Activated T-cell treated with anti-CD3 and anti-CD28 coated beads for 48 hours (primary cell): ENCODE measurements around the gene CSF2RB.

Experiments used
- DNase-seq: peaks from one replicate; pipeline ENCODE4 v3.0.0-alpha.2; 2020; ENCODE audit warnings: low read depth

The CSF2RB gene

DNA sequence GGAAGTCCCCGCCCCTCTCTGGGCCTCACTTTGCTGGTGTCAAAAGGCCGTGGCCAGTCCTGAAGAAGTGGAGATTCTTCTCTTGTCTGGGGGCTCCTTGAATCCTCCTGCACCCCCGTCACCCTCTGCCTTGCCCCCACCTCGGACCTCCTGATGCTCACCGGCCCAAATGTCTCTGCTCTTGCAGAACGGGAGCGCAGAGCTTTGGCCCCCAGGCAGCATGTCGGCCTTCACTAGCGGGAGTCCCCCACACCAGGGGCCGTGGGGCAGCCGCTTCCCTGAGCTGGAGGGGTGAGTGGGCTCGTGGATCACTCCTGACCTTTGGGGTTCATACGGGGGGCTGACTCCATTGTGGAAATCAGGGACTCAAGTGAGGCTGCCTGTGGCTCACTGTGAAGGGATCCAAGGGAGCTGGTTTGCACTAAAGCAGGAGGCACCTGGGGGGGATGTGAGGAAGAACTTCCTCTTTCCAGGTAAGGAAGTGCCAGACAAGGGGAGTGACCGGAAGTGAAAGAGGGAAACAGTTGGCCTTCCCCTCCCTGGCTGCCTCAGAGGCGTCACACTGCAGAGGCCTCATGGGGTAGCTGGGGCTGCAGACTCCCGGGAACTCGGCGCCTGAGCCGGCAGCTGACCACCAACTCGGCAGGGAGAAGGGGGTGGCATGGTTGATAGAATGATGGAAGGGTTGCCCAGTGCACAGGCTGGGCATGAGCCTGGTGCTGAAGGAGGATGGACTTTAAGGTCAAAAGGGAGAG lies 23.1 kb downstream of the CSF2RB start:
- no peak for DNase-seq

- DNase-seq: no peak
Observed at GRCh38 chr22:36937319-36938027, 24.0 kb downstream of the CSF2RB start.

DNA sequence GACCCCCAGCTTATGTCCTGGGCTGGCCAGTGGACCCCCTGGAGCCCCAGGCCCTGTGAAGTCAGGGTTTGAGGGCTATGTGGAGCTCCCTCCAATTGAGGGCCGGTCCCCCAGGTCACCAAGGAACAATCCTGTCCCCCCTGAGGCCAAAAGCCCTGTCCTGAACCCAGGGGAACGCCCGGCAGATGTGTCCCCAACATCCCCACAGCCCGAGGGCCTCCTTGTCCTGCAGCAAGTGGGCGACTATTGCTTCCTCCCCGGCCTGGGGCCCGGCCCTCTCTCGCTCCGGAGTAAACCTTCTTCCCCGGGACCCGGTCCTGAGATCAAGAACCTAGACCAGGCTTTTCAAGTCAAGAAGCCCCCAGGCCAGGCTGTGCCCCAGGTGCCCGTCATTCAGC lies 24.6 kb downstream of the CSF2RB start:
- no peak for DNase-seq

GRCh38 chr22:36938886-36939285 lies 25.5 kb downstream of the CSF2RB start:
- DNase-seq: no peak

- no peak for DNase-seq
Observed at GRCh38 chr22:36940676-36941075, 27.2 kb downstream of the CSF2RB start.

GRCh38 chr22:36942556-36942955 lies 29.1 kb downstream of the CSF2RB start:
- DNase-seq: no peak

- no peak for DNase-seq
Observed at GRCh38 chr22:36946421-36947158, 33.2 kb downstream of the CSF2RB start.

GRCh38 chr22:36948273-36949225 lies 35.1 kb downstream of the CSF2RB start:
- DNase-seq: no peak

DNA sequence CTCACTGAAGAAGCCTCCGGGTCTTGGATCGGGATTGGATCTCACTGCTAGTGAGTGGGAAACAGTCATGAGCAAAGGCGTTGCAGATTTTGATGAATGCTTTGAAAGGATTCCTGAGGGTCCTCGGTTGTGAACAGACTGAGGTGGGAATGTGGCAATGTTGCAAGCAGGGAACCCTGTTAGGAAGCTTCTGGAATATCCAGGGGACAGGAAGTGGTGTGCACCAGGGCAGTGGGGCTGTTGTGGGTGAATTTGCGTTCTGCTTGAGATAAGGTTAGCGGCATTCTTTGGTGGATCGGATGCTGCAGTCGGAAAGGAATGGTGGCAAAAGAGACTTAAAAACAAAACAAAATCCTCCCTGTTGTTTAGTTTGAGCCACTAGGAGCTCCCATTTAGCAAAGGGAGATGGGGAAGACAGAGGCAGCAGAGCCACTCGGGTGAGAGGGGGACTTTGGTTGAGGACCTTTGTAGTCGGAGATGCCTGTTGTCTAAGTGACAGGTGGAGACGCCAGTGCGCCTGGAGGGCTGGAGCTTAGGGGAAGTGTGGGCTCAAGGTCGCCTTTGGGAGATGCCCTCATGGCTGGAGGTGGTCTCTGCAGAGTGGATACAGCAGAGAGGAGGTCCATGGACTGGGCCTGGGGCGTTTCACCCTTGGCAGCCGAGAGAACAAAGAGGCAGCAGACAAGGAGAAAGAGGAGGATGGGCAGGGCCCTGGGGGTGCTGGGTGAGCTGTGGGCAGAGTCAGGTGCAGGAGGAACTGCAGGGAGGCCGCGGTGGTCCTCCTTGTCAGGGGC lies 37.6 kb downstream of the CSF2RB start:
- no peak for DNase-seq

- DNase-seq: no peak
Observed at GRCh38 chr22:36951746-36952145, 38.3 kb downstream of the CSF2RB start.

DNA sequence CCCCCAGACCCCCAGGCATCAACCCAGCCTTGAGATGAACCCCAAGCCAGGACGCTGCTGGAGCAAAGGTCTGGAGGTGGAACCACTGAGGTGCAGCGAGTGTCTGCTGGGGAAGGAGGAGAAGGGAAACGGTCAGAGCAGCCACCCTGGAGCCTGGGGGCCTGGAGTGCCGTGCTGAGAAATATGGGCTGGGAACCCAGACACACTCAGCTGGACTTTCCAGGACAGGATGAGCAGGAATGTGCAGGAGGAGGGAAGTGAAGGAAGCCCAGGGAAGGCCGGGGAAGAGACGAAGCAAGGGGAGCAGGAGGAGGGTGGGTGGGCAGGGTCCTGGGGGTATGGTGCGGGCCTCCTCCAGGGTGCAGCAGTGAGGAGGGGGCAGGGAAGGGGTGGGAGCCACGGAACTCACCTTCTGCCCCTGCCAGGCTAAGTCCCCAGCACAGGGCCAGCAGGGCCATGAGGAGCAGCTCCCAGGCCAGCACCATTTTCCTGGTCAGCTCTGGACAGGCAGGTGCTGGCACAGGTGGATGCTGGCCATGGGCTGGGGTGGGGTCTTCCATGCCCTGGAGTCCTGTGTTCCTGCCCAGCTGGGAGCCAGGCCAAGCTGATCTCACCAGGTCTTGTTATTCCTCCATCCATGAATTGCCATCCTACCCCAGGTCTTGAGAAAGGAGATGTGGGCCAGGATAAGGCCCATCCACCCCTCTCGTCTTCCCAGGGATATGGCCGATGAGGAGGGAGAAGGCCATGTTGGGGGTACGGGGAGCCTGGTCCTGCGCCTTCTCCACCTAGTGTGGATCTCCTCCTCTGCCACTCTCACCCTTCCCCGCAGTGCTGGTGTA lies 40.0 kb downstream of the CSF2RB start:
- DNase-seq: no peak

DNA sequence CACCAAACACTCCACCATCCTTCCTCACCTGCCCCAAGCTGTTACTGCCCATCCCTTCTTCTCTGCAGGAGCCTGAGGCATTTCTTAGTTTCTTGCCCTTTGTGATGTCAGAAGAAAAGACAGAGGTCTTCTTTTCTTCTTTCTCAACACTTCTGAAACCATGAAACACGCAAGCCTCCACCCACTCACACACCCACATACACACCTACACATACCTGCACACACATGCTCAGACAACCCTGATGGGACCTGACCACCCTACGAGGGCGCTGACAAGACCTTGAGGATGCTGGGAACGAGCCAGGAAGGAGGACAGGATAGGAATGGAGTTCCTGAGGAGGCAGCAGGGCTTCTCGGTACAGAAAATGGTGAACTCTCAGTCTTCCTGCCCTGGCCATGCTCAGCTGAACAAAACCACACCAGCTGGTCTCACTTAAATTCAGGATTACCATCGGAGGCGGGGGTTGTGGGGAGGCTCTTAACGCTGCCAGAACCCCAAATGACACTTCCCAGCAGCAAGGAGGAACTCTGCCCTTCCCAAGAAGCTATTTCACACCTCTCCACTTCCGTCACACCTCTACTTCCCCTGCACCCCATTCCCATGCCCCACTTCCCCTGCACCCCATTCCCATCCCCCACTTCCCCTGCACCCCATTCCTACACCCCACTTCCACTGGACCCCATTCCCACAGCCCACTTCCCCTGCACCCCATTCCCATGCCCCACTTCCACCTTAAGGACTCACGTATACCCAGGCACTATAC lies 41.0 kb downstream of the CSF2RB start:
- no peak for DNase-seq

GRCh38 chr22:36955691-36956090 lies 42.3 kb downstream of the CSF2RB start:
- no peak for DNase-seq

DNA sequence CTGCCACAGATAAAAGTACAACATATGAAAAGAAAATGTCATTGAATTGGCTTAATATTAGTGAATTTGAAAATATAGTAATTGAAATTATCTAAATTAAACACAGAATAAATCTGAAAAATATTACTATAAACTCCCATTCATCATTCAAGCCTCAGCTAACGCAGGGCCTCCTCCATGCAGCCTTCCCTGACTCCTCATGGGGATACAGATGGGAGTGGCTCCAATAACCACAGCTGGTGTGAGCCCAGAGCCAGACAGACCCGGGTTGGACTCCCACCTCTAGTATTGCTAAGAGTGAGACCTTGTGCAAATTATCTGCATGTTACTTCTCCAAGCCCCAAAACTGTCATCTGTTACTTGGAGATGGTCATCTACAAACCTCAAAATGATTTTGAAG lies 44.9 kb downstream of the CSF2RB start:
- DNase-seq: no peak

DNA sequence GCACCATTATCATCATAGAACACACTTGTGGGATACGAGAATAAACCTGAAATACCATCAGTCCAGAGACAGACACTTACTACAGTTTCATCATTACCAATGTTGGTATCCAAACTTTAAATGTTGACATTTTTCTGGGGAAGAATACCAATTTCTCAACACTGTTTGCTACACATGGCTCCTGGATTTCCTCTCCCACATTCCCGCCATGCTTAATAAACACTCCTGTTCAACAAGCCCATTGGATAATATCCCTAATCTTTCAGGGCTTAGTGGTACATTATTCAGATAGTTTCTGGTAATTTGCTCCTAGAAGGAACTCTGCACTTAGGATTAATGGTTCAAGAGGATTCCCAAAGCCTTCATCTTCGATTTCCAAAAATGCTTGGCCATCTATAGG lies 48.2 kb downstream of the CSF2RB start:
- DNase-seq: no peak

DNA sequence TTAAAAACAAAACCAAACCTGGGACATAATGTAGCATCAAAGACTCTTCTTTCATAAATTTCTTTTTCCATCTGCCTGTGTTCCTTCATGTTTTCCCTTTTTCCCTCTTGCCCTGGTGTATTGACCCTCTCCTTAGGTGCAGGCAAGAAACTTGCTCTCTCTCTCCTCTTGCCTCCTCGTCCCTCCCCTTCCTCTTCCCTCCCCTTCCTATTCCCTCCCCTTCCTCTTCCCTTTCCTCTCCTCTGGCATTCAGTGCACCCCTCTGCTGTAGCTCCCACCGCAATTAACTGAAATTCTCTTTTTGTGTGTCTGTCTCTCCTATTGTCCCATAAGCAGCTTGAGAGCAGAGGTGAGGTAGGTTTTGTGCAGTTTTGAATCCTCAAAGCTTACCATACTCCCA lies 49.9 kb downstream of the CSF2RB start:
- no peak for DNase-seq

DNA sequence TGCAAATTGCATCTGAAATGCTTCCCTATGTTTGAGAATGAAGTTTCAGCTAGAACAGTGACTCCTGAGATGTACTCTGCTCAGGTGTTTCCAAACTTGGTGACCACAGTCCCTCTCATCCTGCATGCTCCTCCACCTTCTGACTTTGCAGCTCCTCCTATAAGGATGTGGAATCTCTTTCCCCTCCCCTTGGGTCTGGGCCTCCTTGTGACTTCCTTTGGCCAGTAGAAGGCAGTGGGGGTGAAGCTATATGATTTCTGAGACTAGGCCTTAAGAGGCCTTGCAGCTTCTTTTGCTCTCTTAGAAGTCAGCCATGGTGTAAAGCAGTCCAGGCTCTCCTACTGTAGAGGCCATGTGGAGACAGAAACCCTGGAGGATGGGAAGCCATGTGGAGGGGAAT lies 50.7 kb downstream of the CSF2RB start:
- no peak for DNase-seq

- DNase-seq: no peak
Observed at GRCh38 chr22:36965696-36966095, 52.3 kb downstream of the CSF2RB start.

- DNase-seq: no peak
Observed at GRCh38 chr22:36966851-36967540, 53.6 kb downstream of the CSF2RB start.
